ENCODE data around the gene MRPL34. TPM values are rescaled to one million over a fixed set of nuclear protein-coding genes. Genes with fewer than 3 reads are reported as not detected.
"Not testable (repeated sequence)": the region's sequence is repeated elsewhere in the genome, so short reads cannot be mapped to it uniquely, and the experiment has no call there.

MRPL34 gene
- 100 to 1,000 TPM; 111 to 137 (median 126) TPM for total RNA-seq

GRCh38 chr19:17305517-17306284 lies at the start of gene MRPL34:
MRPL34 (plus strand) TSS chr19:17305872; CDS start chr19:17305893, 21 bp downstream.
- Mint-ChIP-seq H3K9me3 (no peaks in the 10 kb centered on the region), H3K27me3 (ENCODE audit: low read depth) (no peaks in the 10 kb centered on the region), H3K36me3 (ENCODE audit: insufficient read depth) (no peaks in the 10 kb centered on the region), H3K4me3 (peak within 1 kb of the TSS; percentile 89), H3K4me1 (ENCODE audit: low read depth) (peaks cover 42% of the 10 kb centered on the region)
- ATAC-seq (peak; percentile 60 to 65), DNase-seq (peak; percentile 89)

GRCh38 chr19:17256130-17256529 lies 49.5 kb upstream of the MRPL34 start:
- no peaks in the 10 kb centered on the region for H3K36me3 Mint-ChIP-seq (ENCODE audit: insufficient read depth)
- H3K4me1 Mint-ChIP-seq (ENCODE audit: low read depth): peaks cover 6% of the 10 kb centered on the region
- H3K27me3 Mint-ChIP-seq (ENCODE audit: low read depth): no peaks in the 10 kb centered on the region
- ATAC-seq: no peak
- H3K4me3 Mint-ChIP-seq: no peak overlapping the region
- no peaks in the 10 kb centered on the region for H3K9me3 Mint-ChIP-seq
- DNase-seq: no peak

- no peaks in the 10 kb centered on the region for H3K9me3 Mint-ChIP-seq
- no peak overlapping the region for H3K4me3 Mint-ChIP-seq
- no peaks in the 10 kb centered on the region for H3K36me3 Mint-ChIP-seq (ENCODE audit: insufficient read depth)
- H3K27me3 Mint-ChIP-seq (ENCODE audit: low read depth): no peaks in the 10 kb centered on the region
- DNase-seq (no peak), ATAC-seq (no peak)
- H3K4me1 Mint-ChIP-seq (ENCODE audit: low read depth): peaks cover 8% of the 10 kb centered on the region
These were observed 46.4 kb upstream of the MRPL34 start for GRCh38 chr19:17259118-17259780.

- DNase-seq (no peak), ATAC-seq (no peak)
- Mint-ChIP-seq H3K9me3 (no peaks in the 10 kb centered on the region), H3K4me1 (ENCODE audit: low read depth) (peaks cover 13% of the 10 kb centered on the region), H3K4me3 (no peak overlapping the region), H3K27me3 (ENCODE audit: low read depth) (no peaks in the 10 kb centered on the region), H3K36me3 (ENCODE audit: insufficient read depth) (no peaks in the 10 kb centered on the region)
These were observed 45.7 kb upstream of the MRPL34 start for GRCh38 chr19:17259934-17260333.

- Mint-ChIP-seq H3K27me3 (ENCODE audit: low read depth) (no peaks in the 10 kb centered on the region), H3K4me3 (no peak overlapping the region), H3K4me1 (ENCODE audit: low read depth) (peaks cover 13% of the 10 kb centered on the region), H3K9me3 (no peaks in the 10 kb centered on the region), H3K36me3 (ENCODE audit: insufficient read depth) (no peaks in the 10 kb centered on the region)
- DNase-seq (peak; percentile 88), ATAC-seq (peak; percentile 100)
These were observed 44.8 kb upstream of the MRPL34 start for GRCh38 chr19:17260842-17261325.

- H3K4me1 Mint-ChIP-seq (ENCODE audit: low read depth): peaks cover 22% of the 10 kb centered on the region
- DNase-seq: no peak
- ATAC-seq: no peak
- H3K4me3 Mint-ChIP-seq: no peak overlapping the region
- no peaks in the 10 kb centered on the region for H3K27me3 Mint-ChIP-seq (ENCODE audit: low read depth)
- peaks cover 4% of the 10 kb centered on the region for H3K9me3 Mint-ChIP-seq
- H3K36me3 Mint-ChIP-seq (ENCODE audit: insufficient read depth): no peaks in the 10 kb centered on the region
These were observed 43.1 kb upstream of the MRPL34 start for GRCh38 chr19:17262557-17262956.

GRCh38 chr19:17263712-17264640 lies 41.7 kb upstream of the MRPL34 start:
- Mint-ChIP-seq H3K4me3 (no peak overlapping the region), H3K36me3 (ENCODE audit: insufficient read depth) (no peaks in the 10 kb centered on the region), H3K4me1 (ENCODE audit: low read depth) (peaks cover 30% of the 10 kb centered on the region), H3K9me3 (peaks cover 4% of the 10 kb centered on the region), H3K27me3 (ENCODE audit: low read depth) (no peaks in the 10 kb centered on the region)
- DNase-seq: no peak
- no peak for ATAC-seq

- H3K9me3 Mint-ChIP-seq: peaks cover 4% of the 10 kb centered on the region
- H3K27me3 Mint-ChIP-seq (ENCODE audit: low read depth): no peaks in the 10 kb centered on the region
- DNase-seq (no peak), ATAC-seq (no peak)
- no peak within 1 kb of the TSS for H3K4me3 Mint-ChIP-seq
- peaks cover 30% of the 10 kb centered on the region for H3K4me1 Mint-ChIP-seq (ENCODE audit: low read depth)
- no peaks in the 10 kb centered on the region for H3K36me3 Mint-ChIP-seq (ENCODE audit: insufficient read depth)
These were observed 41.1 kb upstream of the MRPL34 start, which contains the start of gene USHBP1 for GRCh38 chr19:17264641-17264979. USHBP1 (minus strand) TSS chr19:17264745; CDS start chr19:17264299, 446 bp downstream.

- Mint-ChIP-seq H3K27me3 (ENCODE audit: low read depth) (no peaks in the 10 kb centered on the region), H3K36me3 (ENCODE audit: insufficient read depth) (peaks cover 2% of the 10 kb centered on the region), H3K4me1 (ENCODE audit: low read depth) (peaks cover 24% of the 10 kb centered on the region), H3K4me3 (no peak overlapping the region), H3K9me3 (peaks cover 4% of the 10 kb centered on the region)
- ATAC-seq (no peak), DNase-seq (no peak)
These were observed 39.6 kb upstream of the MRPL34 start for GRCh38 chr19:17266026-17266425.

GRCh38 chr19:17266589-17266974 lies 39.1 kb upstream of the MRPL34 start:
- Mint-ChIP-seq H3K9me3 (peaks cover 4% of the 10 kb centered on the region), H3K4me1 (ENCODE audit: low read depth) (peaks cover 23% of the 10 kb centered on the region), H3K4me3 (peak overlapping the region; percentile 93), H3K36me3 (ENCODE audit: insufficient read depth) (peaks cover 6% of the 10 kb centered on the region), H3K27me3 (ENCODE audit: low read depth) (no peaks in the 10 kb centered on the region)
- no peak for DNase-seq
- no peak for ATAC-seq

- Mint-ChIP-seq H3K9me3 (peaks cover 4% of the 10 kb centered on the region), H3K27me3 (ENCODE audit: low read depth) (no peaks in the 10 kb centered on the region), H3K4me3 (peak within 1 kb of the TSS; percentile 93), H3K4me1 (ENCODE audit: low read depth) (peaks cover 23% of the 10 kb centered on the region), H3K36me3 (ENCODE audit: insufficient read depth) (peaks cover 7% of the 10 kb centered on the region)
- DNase-seq (peak; percentile 88), ATAC-seq (peak; percentile 95 to 97)
These were observed 38.5 kb upstream of the MRPL34 start, which contains the start of gene BABAM1 for GRCh38 chr19:17266975-17267788. BABAM1 (plus strand) TSS chr19:17267443; CDS start chr19:17268807, 1,364 bp downstream.

- Mint-ChIP-seq H3K27me3 (ENCODE audit: low read depth) (no peaks in the 10 kb centered on the region), H3K4me3 (peak overlapping the region; percentile 93), H3K4me1 (ENCODE audit: low read depth) (peaks cover 21% of the 10 kb centered on the region), H3K9me3 (peaks cover 4% of the 10 kb centered on the region), H3K36me3 (ENCODE audit: insufficient read depth) (peaks cover 7% of the 10 kb centered on the region)
- ATAC-seq (no peak), DNase-seq (no peak)
These were observed 36.9 kb upstream of the MRPL34 start for GRCh38 chr19:17268754-17269153.

GRCh38 chr19:17274892-17275291 lies 30.8 kb upstream of the MRPL34 start:
- H3K36me3 Mint-ChIP-seq (ENCODE audit: insufficient read depth): peaks cover 28% of the 10 kb centered on the region
- not testable (repeated sequence) for H3K4me3 Mint-ChIP-seq; H3K27me3 Mint-ChIP-seq (ENCODE audit: low read depth); DNase-seq; H3K4me1 Mint-ChIP-seq (ENCODE audit: low read depth); ATAC-seq; H3K9me3 Mint-ChIP-seq
